Measurements from ENCODE around the gene MICAL2. TPM values are rescaled to one million over a fixed set of nuclear protein-coding genes. Genes with fewer than 3 reads are reported as not detected.

MICAL2 gene
- polyA plus RNA-seq, 1 experiment = 135 TPM

- Histone ChIP-seq H3K27me3 (ENCODE audit: control insufficient read depth, insufficient read depth, low read length) (no peaks in the 10 kb centered on the region), H3K4me3 (ENCODE audit: low read depth, low read length) (no peak overlapping the region), H3K36me3 (ENCODE audit: control insufficient read depth, insufficient read depth, low read length) (no peaks in the 10 kb centered on the region)
- DNase-seq (ENCODE audit: low read depth) = peak; percentile 98
- CTCF ChIA-PET = interaction anchor here (0.7 kb wide), 1 partner anchor 202 kb away, joined by 4 read pairs; no protein-coding TSS in a partner anchor
- POLR2A ChIA-PET = interaction anchor here (0.6 to 0.7 kb wide), 2 partner anchors 8 to 84 kb away, joined by 3 to 7 read pairs; no protein-coding TSS in a partner anchor
- TF ChIP-seq, protein P1, sequence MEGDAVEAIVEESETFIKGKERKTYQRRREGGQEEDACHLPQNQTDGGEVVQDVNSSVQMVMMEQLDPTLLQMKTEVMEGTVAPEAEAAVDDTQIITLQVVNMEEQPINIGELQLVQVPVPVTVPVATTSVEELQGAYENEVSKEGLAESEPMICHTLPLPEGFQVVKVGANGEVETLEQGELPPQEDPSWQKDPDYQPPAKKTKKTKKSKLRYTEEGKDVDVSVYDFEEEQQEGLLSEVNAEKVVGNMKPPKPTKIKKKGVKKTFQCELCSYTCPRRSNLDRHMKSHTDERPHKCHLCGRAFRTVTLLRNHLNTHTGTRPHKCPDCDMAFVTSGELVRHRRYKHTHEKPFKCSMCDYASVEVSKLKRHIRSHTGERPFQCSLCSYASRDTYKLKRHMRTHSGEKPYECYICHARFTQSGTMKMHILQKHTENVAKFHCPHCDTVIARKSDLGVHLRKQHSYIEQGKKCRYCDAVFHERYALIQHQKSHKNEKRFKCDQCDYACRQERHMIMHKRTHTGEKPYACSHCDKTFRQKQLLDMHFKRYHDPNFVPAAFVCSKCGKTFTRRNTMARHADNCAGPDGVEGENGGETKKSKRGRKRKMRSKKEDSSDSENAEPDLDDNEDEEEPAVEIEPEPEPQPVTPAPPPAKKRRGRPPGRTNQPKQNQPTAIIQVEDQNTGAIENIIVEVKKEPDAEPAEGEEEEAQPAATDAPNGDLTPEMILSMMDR (IDR thresholded peaks at IDR 0.05; ENCODE audit: insufficient read depth, low read depth, low read length) = no peak
Observed at GRCh38 chr11:12079726-12080556, 30.4 kb upstream of the MICAL2 start.

- POLR2A ChIA-PET = no interaction called here
Observed at GRCh38 chr11:12083380-12083779, 27.0 kb upstream of the MICAL2 start.

GRCh38 chr11:12084256-12084655 lies 26.1 kb upstream of the MICAL2 start:
- POLR2A ChIA-PET = no interaction called here

More at GRCh38 chr11:12083380-12083779, 27.0 kb upstream of the MICAL2 start:
- TF ChIP-seq, protein P1 (IDR thresholded peaks at IDR 0.05; ENCODE audit: insufficient read depth, low read depth, low read length) = no peak
- no peak overlapping the region for H3K4me3 ChIP-seq (ENCODE audit: low read depth, low read length)
- no peak for DNase-seq (ENCODE audit: low read depth)
- CTCF ChIA-PET = no interaction called here
- no peaks in the 10 kb centered on the region for H3K27me3 ChIP-seq (ENCODE audit: control insufficient read depth, insufficient read depth, low read length)
- no peaks in the 10 kb centered on the region for H3K36me3 ChIP-seq (ENCODE audit: control insufficient read depth, insufficient read depth, low read length)

DNA sequence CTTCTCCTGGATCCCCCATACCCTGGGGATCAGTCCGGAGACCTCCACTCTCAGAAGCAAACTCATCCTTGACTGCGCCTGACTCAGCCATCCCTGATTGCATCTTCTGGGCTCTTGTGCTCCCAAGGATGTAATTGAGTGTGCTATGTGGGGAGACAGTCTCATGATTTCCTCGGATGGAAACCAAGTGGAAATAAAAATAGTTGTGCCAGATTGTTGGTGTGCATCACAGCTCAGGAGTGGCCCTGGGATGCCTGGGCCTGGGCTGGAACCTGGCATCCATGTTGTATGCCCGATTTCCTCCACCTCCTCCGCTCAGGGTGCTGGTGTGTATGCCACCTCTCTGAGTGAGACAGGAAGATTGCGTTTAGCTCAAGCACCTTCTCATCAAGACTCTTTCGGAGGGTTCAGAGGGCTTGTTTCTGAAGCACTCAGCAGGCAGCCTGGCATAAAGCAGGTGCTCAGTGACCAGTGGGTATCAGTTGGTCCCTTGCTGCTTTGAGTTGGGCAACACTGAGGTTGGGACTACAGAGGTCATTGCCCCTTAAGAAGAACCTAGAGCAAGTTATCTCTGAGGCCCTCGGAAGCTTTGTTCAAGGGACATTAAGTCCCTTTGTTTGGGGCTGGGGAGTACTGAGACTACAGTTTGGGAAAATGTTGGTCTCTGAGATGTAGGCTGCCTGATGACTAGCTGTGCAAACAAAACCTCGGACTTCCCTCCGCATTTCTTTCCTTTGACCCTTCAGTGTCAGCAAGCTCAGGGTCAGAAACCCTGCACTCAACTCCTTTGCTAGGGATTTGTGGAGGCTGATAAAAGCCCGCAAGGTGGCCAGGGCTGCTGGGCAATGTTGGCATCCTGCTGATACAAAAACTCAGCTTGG lies 24.8 kb upstream of the MICAL2 start:
- TF ChIP-seq, protein P1 (IDR thresholded peaks at IDR 0.05; ENCODE audit: insufficient read depth, low read depth, low read length) = no peak
- POLR2A ChIA-PET = interaction anchor here (0.6 to 3.0 kb wide), 9 partner anchors 9 to 201 kb away, joined by 3 to 19 read pairs (median 8); no protein-coding TSS in a partner anchor
- no peak for DNase-seq (ENCODE audit: low read depth)
- no peaks in the 10 kb centered on the region for H3K27me3 ChIP-seq (ENCODE audit: control insufficient read depth, insufficient read depth, low read length)
- H3K4me3 ChIP-seq (ENCODE audit: low read depth, low read length) = no peak overlapping the region
- CTCF ChIA-PET = interaction anchor here (0.7 to 5.1 kb wide), 8 partner anchors 9 to 196 kb away, joined by 3 to 30 read pairs (median 6); no protein-coding TSS in a partner anchor
- H3K36me3 ChIP-seq (ENCODE audit: control insufficient read depth, insufficient read depth, low read length) = no peaks in the 10 kb centered on the region

More at GRCh38 chr11:12084256-12084655, 26.1 kb upstream of the MICAL2 start:
- DNase-seq (ENCODE audit: low read depth) = no peak
- Histone ChIP-seq H3K4me3 (ENCODE audit: low read depth, low read length) (no peak overlapping the region), H3K36me3 (ENCODE audit: control insufficient read depth, insufficient read depth, low read length) (no peaks in the 10 kb centered on the region), H3K27me3 (ENCODE audit: control insufficient read depth, insufficient read depth, low read length) (no peaks in the 10 kb centered on the region)
- TF ChIP-seq, protein P1 (IDR thresholded peaks at IDR 0.05; ENCODE audit: insufficient read depth, low read depth, low read length) = no peak
- CTCF ChIA-PET = interaction anchor here (0.6 to 0.8 kb wide), 3 partner anchors 96 to 185 kb away, joined by 3 read pairs; no protein-coding TSS in a partner anchor

Measured in BJ (cell line).